ENCODE measurements around the gene CYFIP1.

CYFIP1 gene

GRCh38 chr15:22948056-22948455 lies 32.1 kb downstream of the CYFIP1 start:
- DNase-seq = no peak

DNA sequence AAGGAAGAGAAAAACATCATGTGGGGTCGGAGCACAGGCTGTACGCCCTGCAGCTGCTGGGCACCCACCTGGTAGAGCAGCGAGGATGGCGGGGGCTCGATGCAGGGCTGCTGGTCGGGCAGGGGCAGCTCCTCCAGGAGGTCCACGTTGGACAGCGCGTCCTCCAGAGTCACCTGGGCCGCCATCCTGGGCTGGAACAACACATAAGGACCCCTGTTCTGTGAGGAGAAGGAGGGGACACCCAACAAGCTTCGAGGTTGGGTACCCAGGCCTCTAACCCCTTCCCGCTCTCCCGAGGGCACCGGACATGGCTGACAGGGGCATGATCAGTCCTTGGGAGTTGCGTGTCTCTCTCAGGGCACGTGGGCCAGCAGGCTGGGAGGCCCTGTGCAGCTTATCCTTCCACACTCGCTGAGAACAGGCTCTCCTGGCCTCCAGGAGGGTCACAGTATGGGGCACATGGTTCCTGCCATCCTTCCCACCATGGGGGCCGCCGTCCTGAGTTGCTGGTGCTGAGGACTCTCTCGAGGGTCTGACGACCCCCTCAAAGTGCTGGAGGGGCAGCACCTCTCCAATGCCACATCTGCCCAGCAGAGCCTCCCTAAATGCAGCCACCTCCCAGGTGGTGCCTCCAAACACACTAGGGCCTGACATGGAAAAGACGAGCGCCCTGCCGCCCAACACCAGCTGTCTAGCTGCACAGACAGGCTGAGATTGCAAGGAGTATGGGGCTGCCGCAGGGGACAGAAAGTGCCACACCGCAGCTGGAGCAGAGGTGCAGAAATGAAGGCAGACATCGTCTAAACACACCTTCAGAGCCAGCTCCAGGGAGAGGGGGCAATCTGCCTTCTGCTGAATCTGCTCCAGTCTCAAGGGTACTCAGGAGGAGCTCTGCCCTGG lies 32.8 kb downstream of the CYFIP1 start:
- no peak for DNase-seq

DNA sequence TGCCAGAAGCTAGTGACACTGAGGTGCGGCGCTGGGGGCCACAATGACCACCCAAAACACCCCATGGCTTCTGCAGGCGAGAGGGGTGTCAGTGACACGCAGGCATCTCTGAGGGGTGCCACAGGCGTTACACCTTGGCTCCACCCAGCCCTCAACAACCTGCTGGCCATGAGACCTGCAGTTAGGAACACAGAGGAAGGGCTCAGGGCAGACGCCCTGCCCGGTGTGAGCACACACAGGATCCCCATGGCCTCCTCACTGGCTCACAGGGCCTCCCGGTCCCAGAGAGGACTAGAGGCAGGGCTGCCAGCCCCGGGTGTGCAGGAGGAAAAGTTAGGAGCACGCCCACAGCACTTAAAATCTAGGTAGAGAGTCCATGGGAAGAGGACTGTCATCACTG lies 35.1 kb downstream of the CYFIP1 start:
- DNase-seq = no peak

DNA sequence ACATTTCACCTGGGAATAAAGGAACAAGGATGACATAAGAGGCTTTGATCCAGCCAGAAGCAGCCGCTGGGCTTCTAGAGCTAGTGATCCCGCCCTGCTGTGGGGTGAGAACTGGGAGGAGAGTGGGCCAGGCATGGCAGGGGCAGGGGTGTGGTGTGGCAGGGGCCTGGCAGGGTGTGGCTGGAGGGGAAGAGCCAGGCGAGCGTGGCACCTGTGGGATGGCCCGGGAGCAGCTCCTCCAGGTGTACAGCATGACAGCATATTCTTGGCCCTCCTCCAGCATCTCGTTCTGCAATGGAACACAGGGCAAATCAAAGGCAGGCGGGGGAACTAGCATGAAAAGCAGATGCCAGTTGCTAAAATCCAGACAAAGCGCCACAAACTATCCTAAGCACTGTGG lies 35.5 kb downstream of the CYFIP1 start:
- no peak for DNase-seq

- no peak for DNase-seq
Measured at GRCh38 chr15:22942877-22943276, 37.3 kb downstream of the CYFIP1 start.

DNA sequence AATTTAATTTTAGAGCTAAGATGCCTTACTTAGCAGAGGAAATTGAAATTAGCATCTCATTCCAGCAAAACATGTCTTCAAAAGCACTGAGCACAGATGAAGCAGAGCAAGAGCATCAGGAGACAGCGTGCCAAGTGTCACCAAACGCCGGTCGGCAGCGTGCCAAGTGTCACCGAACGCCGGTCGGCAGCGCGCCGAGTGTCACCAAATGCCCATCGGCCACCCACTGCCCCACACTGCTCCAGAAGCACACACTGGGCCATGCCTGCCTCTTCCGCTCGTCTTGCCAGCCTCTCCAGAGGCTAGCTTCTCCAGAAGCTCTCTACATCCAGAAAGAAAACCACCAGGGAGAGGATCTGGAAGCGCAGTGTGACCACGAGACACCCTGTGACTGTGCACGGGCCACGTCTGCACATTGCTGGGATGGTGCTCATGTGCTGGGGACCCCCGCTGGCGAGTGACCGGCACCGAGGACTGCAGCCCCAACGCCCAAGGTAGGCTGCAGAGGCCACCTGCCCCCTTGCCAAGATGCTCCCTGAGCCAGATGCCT lies 37.8 kb downstream of the CYFIP1 start:
- DNase-seq = no peak

- no peak for DNase-seq
Measured at GRCh38 chr15:22941179-22941578, 39.0 kb downstream of the CYFIP1 start.

GRCh38 chr15:22939652-22940061 lies 40.5 kb downstream of the CYFIP1 start:
- DNase-seq = no peak

DNA sequence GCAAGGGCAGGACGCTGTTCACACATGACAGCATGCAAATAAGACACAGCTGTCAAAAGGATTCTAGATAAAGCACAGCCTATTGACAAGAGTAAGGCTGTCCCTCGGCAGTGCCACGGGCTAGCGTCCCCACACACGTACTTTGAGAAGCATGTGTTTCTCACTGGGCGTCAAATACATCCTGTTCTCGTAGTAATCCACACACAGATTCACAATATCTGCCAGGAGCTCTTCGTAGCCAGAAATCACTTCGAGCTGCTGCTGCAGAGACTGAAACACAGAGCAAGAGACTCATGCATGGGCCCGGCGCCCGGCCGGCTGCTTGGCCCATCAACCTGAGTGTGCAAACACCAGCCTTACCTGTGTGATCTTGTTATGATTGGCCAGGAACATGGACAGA lies 41.1 kb downstream of the CYFIP1 start:
- DNase-seq = no peak

DNA sequence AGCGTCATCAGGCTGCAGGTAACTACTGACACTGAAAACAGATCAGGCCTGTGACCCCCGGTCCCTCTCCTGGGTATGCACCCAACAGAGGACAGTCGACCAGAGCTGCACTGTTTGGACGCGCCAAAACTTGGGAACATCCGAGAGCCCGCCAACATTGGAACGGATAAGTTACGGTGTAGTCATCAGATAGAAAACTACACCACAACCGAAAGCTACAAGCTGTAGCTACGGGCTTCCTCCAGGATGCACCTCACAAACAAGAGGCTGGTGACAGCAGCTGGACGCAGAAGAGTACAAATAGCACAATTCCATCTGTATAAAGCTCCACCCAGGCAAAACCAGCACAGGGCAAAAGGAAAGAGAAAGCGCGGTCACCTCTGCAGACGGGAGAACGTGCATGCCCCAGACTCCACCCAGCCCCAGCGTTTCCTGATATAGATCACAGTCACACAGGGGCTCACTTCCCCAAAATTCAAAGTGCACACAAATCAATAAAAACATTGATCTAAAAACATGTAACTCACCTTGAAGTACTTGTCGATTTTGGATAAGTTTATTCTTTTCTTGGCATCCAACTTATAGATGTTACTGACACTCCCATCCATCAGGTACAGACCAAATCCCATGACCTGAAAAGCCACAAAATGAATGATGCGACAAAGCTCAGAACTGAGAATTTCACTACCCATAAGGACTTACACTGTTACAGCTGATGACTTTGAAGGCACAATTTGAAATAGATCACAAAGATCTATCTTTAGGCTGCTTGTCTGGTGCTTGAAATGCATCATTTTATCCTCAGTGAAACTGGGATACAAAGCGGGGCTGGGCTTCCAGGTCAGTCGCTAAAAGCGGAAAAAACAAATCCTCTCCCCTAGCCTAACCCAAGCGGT lies 43.3 kb downstream of the CYFIP1 start:
- no peak for DNase-seq

DNA sequence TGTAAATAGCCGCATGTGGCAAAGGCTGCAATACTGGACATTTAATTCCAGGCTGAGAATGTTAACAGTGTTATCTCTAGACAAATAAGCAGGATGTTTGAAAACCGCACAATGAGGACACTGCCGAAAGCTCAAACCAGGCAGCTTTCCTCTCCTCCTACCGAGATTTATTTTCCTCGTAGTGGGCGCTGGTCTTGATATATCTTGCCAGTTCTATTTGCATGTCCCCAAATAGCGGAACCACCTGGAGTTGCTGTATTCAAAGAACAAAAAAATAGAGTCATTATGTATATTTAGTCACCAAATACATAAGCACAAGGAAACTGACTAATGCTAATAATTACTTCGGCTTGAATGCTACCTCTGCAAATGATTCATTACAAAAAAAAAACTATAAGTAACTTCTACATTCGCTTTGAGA lies 46.5 kb downstream of the CYFIP1 start:
- no peak for DNase-seq

- no peak for DNase-seq
Measured at GRCh38 chr15:22931784-22932536, 48.2 kb downstream of the CYFIP1 start.

DNA sequence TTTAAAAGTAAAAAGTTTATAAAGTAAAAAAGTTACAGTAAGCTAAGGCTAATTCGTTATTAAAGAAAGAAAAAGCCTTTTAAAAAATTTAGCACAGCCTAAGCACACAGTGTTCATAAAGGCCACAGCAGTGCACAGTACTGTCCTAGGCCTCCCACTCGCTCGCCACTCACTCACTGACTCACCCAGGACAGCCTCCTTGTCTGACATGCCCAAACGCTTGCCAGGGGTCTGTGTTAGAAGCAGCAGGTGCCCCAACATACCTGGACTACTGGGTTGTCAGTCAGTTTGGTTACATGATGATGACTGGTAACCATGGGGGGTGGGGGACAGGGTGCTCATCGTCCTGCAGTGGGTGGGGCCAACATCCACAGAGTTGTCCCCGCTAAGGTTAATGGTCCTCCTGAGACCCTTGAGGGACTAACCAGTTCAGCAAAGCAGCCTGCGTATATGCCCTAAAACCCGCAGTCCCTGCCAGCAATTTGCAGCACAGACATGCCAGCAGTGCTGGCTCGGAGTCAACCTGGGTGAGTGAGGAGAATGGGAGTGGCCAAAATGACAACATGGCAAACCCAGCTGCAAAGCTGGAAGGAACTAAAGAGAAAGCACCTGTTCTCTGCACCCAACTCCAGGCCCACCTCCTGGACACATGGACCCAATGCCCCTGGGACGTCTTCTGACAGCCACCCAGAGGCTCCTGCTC lies 49.2 kb downstream of the CYFIP1 start:
- DNase-seq = no peak

- DNase-seq = no peak
Measured at GRCh38 chr15:22927761-22928160, 52.4 kb downstream of the CYFIP1 start.

GRCh38 chr15:22925875-22926274 lies 54.3 kb downstream of the CYFIP1 start:
- no peak for DNase-seq

- no peak for DNase-seq
Measured at GRCh38 chr15:22922003-22922402, 58.2 kb downstream of the CYFIP1 start.

GRCh38 chr15:22919171-22919570 lies 61.0 kb downstream of the CYFIP1 start:
- DNase-seq = no peak

DNA sequence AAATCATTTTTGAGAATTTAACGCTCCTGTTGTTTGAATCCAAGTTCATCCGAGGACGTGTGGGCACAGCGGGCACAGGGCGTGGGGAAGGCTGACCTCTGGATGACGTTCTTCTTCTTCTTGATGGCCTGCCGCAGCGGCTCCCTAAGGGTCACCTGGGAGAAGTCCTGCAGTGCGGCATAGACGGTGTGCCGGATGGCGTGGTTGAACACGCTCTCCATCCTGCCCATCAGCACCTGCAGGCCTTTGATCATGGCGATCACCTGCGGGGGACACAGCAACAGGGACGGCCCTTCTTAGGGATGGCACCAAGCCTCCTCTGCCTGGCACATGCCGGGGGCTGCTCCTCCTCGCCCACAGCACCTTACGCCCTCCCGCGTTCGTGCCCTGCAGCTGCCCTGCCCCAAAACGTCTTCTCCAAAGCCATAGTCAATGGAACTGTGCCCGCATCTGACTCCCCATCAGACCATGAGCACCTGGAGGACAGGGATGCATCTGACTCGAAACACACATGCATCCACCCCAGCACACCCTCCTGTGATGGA lies 61.5 kb downstream of the CYFIP1 start:
- DNase-seq = no peak

DNA sequence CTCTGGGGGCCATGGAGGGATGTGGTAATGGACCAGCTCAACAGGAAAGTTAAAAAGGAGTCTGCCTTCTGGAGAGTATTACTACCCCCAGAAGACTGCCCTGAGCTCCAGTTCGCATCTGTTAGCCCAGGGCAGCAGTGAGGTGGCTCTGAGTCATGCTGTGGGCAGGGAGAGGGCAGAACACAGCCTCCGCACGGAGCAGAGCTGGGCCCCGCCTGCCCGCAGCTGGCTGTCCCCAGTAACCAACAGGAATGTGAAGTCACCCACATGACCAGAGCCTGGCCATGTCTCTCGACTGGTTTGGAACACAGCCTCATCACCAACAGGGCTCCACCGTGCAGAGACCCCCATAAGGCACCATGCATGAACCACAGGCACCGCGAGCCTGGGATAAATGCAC lies 62.1 kb downstream of the CYFIP1 start:
- no peak for DNase-seq

- no peak for DNase-seq
Measured at GRCh38 chr15:22917556-22917955, 62.6 kb downstream of the CYFIP1 start.

DNA sequence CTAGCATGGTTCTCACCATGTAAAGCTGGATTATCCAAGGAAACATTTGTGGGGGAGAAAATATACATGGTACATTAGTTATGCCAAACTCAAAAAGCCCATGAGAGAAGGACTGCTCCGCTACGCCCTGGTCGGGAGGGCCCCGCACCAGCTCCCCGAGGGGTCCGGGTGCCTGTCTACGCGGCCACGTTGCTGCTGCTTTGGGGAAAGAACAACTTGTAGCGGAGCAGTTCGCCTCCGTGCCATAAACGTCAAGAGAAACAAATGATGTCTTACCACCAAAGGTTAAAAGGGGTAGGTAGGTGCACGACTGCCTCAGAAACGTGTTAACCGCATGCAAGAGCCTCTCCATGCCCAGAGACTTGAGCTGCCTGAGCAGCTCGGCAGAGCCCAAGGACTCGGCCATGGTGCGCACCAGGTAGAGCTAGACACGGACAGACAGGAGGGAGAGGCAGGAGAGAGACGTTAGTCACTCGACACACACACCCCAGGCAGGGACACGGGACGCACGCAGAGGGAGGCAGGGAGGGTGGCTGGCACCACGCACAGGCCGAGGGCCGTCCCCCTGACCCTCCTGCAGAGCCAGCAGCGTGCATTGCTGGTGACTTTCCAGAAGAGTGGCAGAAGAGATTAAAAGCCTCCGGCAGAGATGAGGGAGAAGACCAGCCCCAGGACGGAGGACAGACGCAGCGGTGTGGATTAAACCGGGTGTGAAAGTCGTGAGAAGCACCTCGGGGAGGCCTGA lies 63.4 kb downstream of the CYFIP1 start:
- DNase-seq = no peak

Data from fibroblast of skin of right quadriceps (primary cell).